SK-N-SH (cell line): ENCODE results near the gene NELFB. TPM values are rescaled to one million over a fixed set of nuclear protein-coding genes. Genes with fewer than 3 reads are reported as not detected.

Source experiments
- CTCF ChIA-PET: fragments of 300-600, 350-600 bp; formaldehyde crosslinking; extraction: SDS; loops from one replicate; lab custom pipeline; 2021; lab: Yijun Ruan, JAX
- POLR2A ChIA-PET: fragments of 350-600 bp; sonication (Branson Sonifier 250); formaldehyde crosslinking; extraction: SDS; loops from one replicate; lab custom pipeline; 2020; ENCODE audit warnings: antibody characterized with exemption, inconsistent platforms; lab: Yijun Ruan, JAX
- DNase-seq: peaks from one replicate; pipeline ENCODE4 v3.0.0; 2012
- H2AFZ ChIP-seq: fragments of 200-600 bp; sonication (generic); 2 replicates; pipeline ENCODE4 v1.8.1; 2016; ENCODE audit warnings: antibody characterized with exemption, mild to moderate bottlenecking, low read depth
- H3F3A ChIP-seq: fragments of 200-600 bp; sonication (generic); replicated peaks from 2 replicates; pipeline ENCODE3; 2016; ENCODE audit warnings: antibody characterized with exemption, mild to moderate bottlenecking; ENCODE audit not compliant: insufficient read depth
- H3K27ac ChIP-seq, 2 experiments: fragments of 200-500 bp in 1 of 2; fragments of 200-600 bp in 1 of 2; sonication (Bioruptor generic) in 1 of 2; sonication (generic), shearing (Covaris generic) in 1 of 2; 2 replicates each; pipeline versions ENCODE4 v1.5.1 to v1.6.1; 2014 to 2016; ENCODE audit warnings: low read depth in 2 of 2, inconsistent platforms in 1 of 2, low read length in 1 of 2, mild to moderate bottlenecking in 1 of 2, mixed read lengths in 1 of 2
- H3K27me3 ChIP-seq: fragments of 200-600 bp; sonication (generic), shearing (Covaris generic); 2 replicates; pipeline ENCODE4 v1.6.1; 2016; ENCODE audit warnings: mixed run types; ENCODE audit not compliant: insufficient read depth
- H3K36me3 ChIP-seq, 2 experiments: fragments of 200-500 bp in 1 of 2; fragments of 200-600 bp in 1 of 2; sonication (Bioruptor generic) in 1 of 2; sonication (generic) in 1 of 2; replicated peaks in 1 of 2; 2 replicates each; pipeline versions ENCODE3 to v1.5.1; 2014 to 2016; ENCODE audit warnings: low read length in 1 of 2, mild to moderate bottlenecking in 1 of 2; ENCODE audit not compliant: insufficient read depth in 2 of 2, control insufficient read depth in 1 of 2
- H3K4me1 ChIP-seq, 2 experiments: fragments of 200-500 bp in 1 of 2; fragments of 200-600 bp in 1 of 2; sonication (Bioruptor generic) in 1 of 2; sonication (generic), shearing (Covaris generic) in 1 of 2; 2 replicates each; pipeline versions ENCODE4 v1.5.1 to v1.6.1; 2014 to 2016; ENCODE audit warnings: low read depth in 1 of 2, low read length in 1 of 2, mixed run types in 1 of 2; ENCODE audit not compliant: insufficient read depth in 2 of 2, control insufficient read depth in 1 of 2
- H3K4me2 ChIP-seq: fragments of 200-600 bp; sonication (generic), shearing (Covaris generic); 2 replicates; pipeline ENCODE4 v1.6.1; 2017; ENCODE audit warnings: mixed run types
- H3K4me3 ChIP-seq, 2 experiments: fragments of 200-500 bp in 1 of 2; fragments of 200-600 bp in 1 of 2; sonication (Bioruptor generic) in 1 of 2; sonication (generic), shearing (Covaris generic) in 1 of 2; 2 replicates each; pipeline versions ENCODE4 v1.5.1 to v1.8.1; 2014 to 2016; ENCODE audit warnings: low read depth in 2 of 2, inconsistent platforms in 1 of 2, low read length in 1 of 2, mild to moderate bottlenecking in 1 of 2, mixed read lengths in 1 of 2, moderate library complexity in 1 of 2
- H3K79me2 ChIP-seq: fragments of 200-600 bp; sonication (generic); 2 replicates; pipeline ENCODE4 v1.8.1; 2017; ENCODE audit warnings: mild to moderate bottlenecking; ENCODE audit not compliant: insufficient read depth
- H3K9ac ChIP-seq: fragments of 200-600 bp; sonication (generic); 2 replicates; pipeline ENCODE4 v1.6.1; 2017; ENCODE audit warnings: mixed run types
- H3K9me2 ChIP-seq: fragments of 200-600 bp; sonication (generic); 2 replicates; pipeline ENCODE4 v1.6.1; 2017; ENCODE audit warnings: mixed run types
- H3K9me3 ChIP-seq: fragments of 200-600 bp; sonication (generic); 2 replicates; pipeline ENCODE4 v1.6.1; 2017; ENCODE audit warnings: mixed run types, mild to moderate bottlenecking, moderate library complexity
- H4K20me1 ChIP-seq: fragments of 200-600 bp; sonication (generic); 2 replicates; pipeline ENCODE4 v1.6.1; 2017; ENCODE audit warnings: mild to moderate bottlenecking, mixed run types; ENCODE audit not compliant: insufficient read depth
- EP300 ChIP-seq, 2 experiments: IDR thresholded peaks; 2 replicates each; pipeline versions ENCODE4 v1.4.0 to v1.6.1; 2012; ENCODE audit warnings: borderline replicate concordance in 1 of 2, low read depth in 1 of 2, low read length in 1 of 2
- GATA2 ChIP-seq: sonication (generic); formaldehyde crosslinking; IDR thresholded peaks from 2 replicates; pipeline ENCODE4 v1.5.0; 2020; ENCODE audit warnings: mild to moderate bottlenecking, missing genetic modification reagents
- RFX5 ChIP-seq: IDR thresholded peaks from 2 replicates; pipeline ENCODE4 v1.6.1; 2012; ENCODE audit warnings: mild to moderate bottlenecking, improper control_type of control experiment, low read length
- SMC3 ChIP-seq: IDR thresholded peaks from 2 replicates; pipeline ENCODE4 v1.6.1; 2012; ENCODE audit warnings: low read depth, low read length, improper control_type of control experiment
- TEAD4 ChIP-seq: IDR thresholded peaks from 2 replicates; pipeline ENCODE4 v1.4.0; 2012; ENCODE audit warnings: mild to moderate bottlenecking, borderline replicate concordance; ENCODE audit not compliant: insufficient read depth
- WGBS: methylation state at CpG from one replicate; pipeline ENCODE4 v1.1.6; 2017; ENCODE audit warnings: low lambda C conversion rate; 5-methylcytosine and 5-hydroxymethylcytosine counted together
- polyA plus RNA-seq, 3 experiments: library from polyadenylated mRNA; depleted of rRNA; stranded (reverse); fragments of >200 nt; gene quantifications; 2 replicates each; pipeline ENCODE4 v1.2.3, GENCODE V29; 2012
- TF ChIP-seq, protein P1 (sequence below): IDR thresholded peaks from 2 replicates; pipeline ENCODE4 v1.4.0; 2012; ENCODE audit warnings: low read depth, borderline replicate concordance
- TF ChIP-seq, protein P2 (sequence below): fragments of 200-600 bp; sonication (generic); IDR thresholded peaks from 2 replicates; pipeline ENCODE4 v1.6.1; 2017; ENCODE audit warnings: antibody characterized with exemption, mild to moderate bottlenecking, moderate library complexity
- TF ChIP-seq, protein P3 (sequence below): IDR thresholded peaks from 2 replicates; pipeline ENCODE4 v1.6.1; 2012; ENCODE audit warnings: mild to moderate bottlenecking, low read depth, low read length, moderate library complexity
- TF ChIP-seq, protein P4 (sequence below): IDR thresholded peaks from 2 replicates; pipeline ENCODE4; 2012
- TF ChIP-seq, protein P5 (sequence below): fragments of 150-350 bp; IDR thresholded peaks from 2 replicates; pipeline ENCODE4 v1.6.1; 2016; ENCODE audit warnings: mild to moderate bottlenecking, low read depth, low read length
- TF ChIP-seq, protein P6 (sequence below): IDR thresholded peaks from 2 replicates; pipeline ENCODE4 v1.4.0; 2012; ENCODE audit warnings: low read depth

NELFB gene
- polyA plus RNA-seq, 1 of the 3 experiments (the other 2 are of a cell fraction) = 62.7 TPM

DNA sequence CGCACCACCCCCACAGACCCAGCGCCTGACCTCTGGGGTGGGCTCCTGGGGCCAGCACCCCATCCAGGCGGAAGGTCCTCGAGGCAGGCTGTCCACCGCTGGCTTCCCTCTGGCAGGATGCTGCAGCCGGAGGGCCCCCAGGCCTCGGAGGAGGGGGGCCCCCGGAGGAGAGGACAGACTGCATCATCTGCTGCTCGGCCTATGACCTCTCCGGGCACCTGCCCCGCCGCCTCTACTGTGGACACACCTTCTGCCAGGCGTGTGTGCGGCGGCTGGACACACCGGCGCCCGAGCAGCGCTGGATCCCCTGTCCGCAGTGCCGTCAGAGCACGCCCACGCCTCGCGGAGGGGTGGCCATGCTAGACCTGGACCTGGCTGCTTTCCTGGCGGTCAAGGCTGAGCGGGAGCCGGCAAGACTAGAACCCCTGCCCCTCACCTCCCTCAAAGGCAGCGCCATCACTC is 26.6 kb upstream of the NELFB start:
- H3K9me2 ChIP-seq = no peaks in the 10 kb centered on the region
- TF ChIP-seq GATA2 (CRISPR knock-in tag) (no peak), EP300 (IDR thresholded peaks at IDR 0.05; ENCODE audit: borderline replicate concordance in 1 of 2, low read depth in 1 of 2, low read length in 1 of 2) (no peak), RFX5 (no peak), SMC3 (no peak), TEAD4 (no peak)
- TF ChIP-seq, protein P1, sequence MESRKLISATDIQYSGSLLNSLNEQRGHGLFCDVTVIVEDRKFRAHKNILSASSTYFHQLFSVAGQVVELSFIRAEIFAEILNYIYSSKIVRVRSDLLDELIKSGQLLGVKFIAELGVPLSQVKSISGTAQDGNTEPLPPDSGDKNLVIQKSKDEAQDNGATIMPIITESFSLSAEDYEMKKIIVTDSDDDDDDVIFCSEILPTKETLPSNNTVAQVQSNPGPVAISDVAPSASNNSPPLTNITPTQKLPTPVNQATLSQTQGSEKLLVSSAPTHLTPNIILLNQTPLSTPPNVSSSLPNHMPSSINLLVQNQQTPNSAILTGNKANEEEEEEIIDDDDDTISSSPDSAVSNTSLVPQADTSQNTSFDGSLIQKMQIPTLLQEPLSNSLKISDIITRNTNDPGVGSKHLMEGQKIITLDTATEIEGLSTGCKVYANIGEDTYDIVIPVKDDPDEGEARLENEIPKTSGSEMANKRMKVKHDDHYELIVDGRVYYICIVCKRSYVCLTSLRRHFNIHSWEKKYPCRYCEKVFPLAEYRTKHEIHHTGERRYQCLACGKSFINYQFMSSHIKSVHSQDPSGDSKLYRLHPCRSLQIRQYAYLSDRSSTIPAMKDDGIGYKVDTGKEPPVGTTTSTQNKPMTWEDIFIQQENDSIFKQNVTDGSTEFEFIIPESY = no peak
- TF ChIP-seq, protein P2, sequence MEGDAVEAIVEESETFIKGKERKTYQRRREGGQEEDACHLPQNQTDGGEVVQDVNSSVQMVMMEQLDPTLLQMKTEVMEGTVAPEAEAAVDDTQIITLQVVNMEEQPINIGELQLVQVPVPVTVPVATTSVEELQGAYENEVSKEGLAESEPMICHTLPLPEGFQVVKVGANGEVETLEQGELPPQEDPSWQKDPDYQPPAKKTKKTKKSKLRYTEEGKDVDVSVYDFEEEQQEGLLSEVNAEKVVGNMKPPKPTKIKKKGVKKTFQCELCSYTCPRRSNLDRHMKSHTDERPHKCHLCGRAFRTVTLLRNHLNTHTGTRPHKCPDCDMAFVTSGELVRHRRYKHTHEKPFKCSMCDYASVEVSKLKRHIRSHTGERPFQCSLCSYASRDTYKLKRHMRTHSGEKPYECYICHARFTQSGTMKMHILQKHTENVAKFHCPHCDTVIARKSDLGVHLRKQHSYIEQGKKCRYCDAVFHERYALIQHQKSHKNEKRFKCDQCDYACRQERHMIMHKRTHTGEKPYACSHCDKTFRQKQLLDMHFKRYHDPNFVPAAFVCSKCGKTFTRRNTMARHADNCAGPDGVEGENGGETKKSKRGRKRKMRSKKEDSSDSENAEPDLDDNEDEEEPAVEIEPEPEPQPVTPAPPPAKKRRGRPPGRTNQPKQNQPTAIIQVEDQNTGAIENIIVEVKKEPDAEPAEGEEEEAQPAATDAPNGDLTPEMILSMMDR = no peak
- TF ChIP-seq, protein P3, sequence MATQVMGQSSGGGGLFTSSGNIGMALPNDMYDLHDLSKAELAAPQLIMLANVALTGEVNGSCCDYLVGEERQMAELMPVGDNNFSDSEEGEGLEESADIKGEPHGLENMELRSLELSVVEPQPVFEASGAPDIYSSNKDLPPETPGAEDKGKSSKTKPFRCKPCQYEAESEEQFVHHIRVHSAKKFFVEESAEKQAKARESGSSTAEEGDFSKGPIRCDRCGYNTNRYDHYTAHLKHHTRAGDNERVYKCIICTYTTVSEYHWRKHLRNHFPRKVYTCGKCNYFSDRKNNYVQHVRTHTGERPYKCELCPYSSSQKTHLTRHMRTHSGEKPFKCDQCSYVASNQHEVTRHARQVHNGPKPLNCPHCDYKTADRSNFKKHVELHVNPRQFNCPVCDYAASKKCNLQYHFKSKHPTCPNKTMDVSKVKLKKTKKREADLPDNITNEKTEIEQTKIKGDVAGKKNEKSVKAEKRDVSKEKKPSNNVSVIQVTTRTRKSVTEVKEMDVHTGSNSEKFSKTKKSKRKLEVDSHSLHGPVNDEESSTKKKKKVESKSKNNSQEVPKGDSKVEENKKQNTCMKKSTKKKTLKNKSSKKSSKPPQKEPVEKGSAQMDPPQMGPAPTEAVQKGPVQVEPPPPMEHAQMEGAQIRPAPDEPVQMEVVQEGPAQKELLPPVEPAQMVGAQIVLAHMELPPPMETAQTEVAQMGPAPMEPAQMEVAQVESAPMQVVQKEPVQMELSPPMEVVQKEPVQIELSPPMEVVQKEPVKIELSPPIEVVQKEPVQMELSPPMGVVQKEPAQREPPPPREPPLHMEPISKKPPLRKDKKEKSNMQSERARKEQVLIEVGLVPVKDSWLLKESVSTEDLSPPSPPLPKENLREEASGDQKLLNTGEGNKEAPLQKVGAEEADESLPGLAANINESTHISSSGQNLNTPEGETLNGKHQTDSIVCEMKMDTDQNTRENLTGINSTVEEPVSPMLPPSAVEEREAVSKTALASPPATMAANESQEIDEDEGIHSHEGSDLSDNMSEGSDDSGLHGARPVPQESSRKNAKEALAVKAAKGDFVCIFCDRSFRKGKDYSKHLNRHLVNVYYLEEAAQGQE = no peak
- TF ChIP-seq, protein P4, sequence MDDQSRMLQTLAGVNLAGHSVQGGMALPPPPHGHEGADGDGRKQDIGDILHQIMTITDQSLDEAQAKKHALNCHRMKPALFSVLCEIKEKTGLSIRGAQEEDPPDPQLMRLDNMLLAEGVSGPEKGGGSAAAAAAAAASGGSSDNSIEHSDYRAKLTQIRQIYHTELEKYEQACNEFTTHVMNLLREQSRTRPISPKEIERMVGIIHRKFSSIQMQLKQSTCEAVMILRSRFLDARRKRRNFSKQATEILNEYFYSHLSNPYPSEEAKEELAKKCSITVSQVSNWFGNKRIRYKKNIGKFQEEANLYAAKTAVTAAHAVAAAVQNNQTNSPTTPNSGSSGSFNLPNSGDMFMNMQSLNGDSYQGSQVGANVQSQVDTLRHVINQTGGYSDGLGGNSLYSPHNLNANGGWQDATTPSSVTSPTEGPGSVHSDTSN = no peak
- TF ChIP-seq, protein P5, sequence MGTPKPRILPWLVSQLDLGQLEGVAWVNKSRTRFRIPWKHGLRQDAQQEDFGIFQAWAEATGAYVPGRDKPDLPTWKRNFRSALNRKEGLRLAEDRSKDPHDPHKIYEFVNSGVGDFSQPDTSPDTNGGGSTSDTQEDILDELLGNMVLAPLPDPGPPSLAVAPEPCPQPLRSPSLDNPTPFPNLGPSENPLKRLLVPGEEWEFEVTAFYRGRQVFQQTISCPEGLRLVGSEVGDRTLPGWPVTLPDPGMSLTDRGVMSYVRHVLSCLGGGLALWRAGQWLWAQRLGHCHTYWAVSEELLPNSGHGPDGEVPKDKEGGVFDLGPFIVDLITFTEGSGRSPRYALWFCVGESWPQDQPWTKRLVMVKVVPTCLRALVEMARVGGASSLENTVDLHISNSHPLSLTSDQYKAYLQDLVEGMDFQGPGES = no peak
- TF ChIP-seq, protein P6, sequence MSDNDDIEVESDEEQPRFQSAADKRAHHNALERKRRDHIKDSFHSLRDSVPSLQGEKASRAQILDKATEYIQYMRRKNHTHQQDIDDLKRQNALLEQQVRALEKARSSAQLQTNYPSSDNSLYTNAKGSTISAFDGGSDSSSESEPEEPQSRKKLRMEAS = no peak
- no peaks in the 10 kb centered on the region for H4K20me1 ChIP-seq
- POLR2A ChIA-PET = no interaction called here
- H3K36me3 ChIP-seq = no peaks in the 10 kb centered on the region
- CTCF ChIA-PET = interaction anchor here (0.6 to 7.7 kb wide), 22 partner anchors 8 to 314 kb away, joined by 3 to 95 read pairs (median 7); partner anchors contain the start of genes DPP7, NELFB, NPDC1 and SAPCD2
- H3K79me2 ChIP-seq = no peaks in the 10 kb centered on the region
- no peak overlapping the region for H3K4me3 ChIP-seq
- no peak for DNase-seq
- no peaks in the 10 kb centered on the region for H3K27me3 ChIP-seq
- H3K9me3 ChIP-seq = no peaks in the 10 kb centered on the region
- no peak overlapping the region for H2AFZ ChIP-seq
- 87% methylated on average over 3 of the region's 29 CpGs for WGBS
- no peak overlapping the region for H3K27ac ChIP-seq
- H3K4me2 ChIP-seq = no peak overlapping the region
- H3K9ac ChIP-seq = no peak overlapping the region
- peaks cover 16% of the 10 kb centered on the region for H3F3A ChIP-seq
- H3K4me1 ChIP-seq = peaks cover 0 to 48% of the 10 kb centered on the region in 2 experiments; a peak in 1 of 4 replicates
